Measurements from ENCODE around the gene SHCBP1L.

The SHCBP1L gene

GRCh38 chr1:182995894-182996293, 42.9 kb upstream of the SHCBP1L start:
- no peaks in the 10 kb centered on the region for H3K4me1 ChIP-seq (ENCODE audit: control insufficient read depth in 1 of 2, insufficient read depth in 1 of 2, low read depth in 1 of 2, low read length in 1 of 2)
- TF ChIP-seq CTCF (IDR thresholded peaks at IDR 0.05) = no peak
- no peak overlapping the region for H3K4me3 ChIP-seq (ENCODE audit: low read depth in 1 of 2, low read length in 1 of 2)
- no peaks in the 10 kb centered on the region for H3K36me3 ChIP-seq
- no peaks in the 10 kb centered on the region for H3K9me3 ChIP-seq
- H3K27ac ChIP-seq = no peak overlapping the region
- peaks cover 25% of the 10 kb centered on the region for H3K27me3 ChIP-seq

GRCh38 chr1:182993746-182994145, 40.8 kb upstream of the SHCBP1L start:
- H3K27ac ChIP-seq = no peak overlapping the region
- no peaks in the 10 kb centered on the region for H3K36me3 ChIP-seq
- peaks cover 20% of the 10 kb centered on the region for H3K27me3 ChIP-seq
- H3K9me3 ChIP-seq = no peaks in the 10 kb centered on the region
- TF ChIP-seq CTCF (IDR thresholded peaks at IDR 0.05) = no peak
- no peaks in the 10 kb centered on the region for H3K4me1 ChIP-seq (ENCODE audit: control insufficient read depth in 1 of 2, insufficient read depth in 1 of 2, low read depth in 1 of 2, low read length in 1 of 2)
- H3K4me3 ChIP-seq (ENCODE audit: low read depth in 1 of 2, low read length in 1 of 2) = no peak overlapping the region

GRCh38 chr1:182990413-182991144, 37.6 kb upstream of the SHCBP1L start:
- Histone ChIP-seq H3K4me1 (ENCODE audit: control insufficient read depth in 1 of 2, insufficient read depth in 1 of 2, low read depth in 1 of 2, low read length in 1 of 2) (no peaks in the 10 kb centered on the region), H3K36me3 (no peaks in the 10 kb centered on the region), H3K27me3 (peaks cover 17% of the 10 kb centered on the region), H3K9me3 (no peaks in the 10 kb centered on the region), H3K27ac (no peak overlapping the region), H3K4me3 (ENCODE audit: low read depth in 1 of 2, low read length in 1 of 2) (no peak overlapping the region)
- no peak for TF ChIP-seq CTCF (IDR thresholded peaks at IDR 0.05)

- H3K27me3 ChIP-seq = peaks cover 13% of the 10 kb centered on the region
- no peaks in the 10 kb centered on the region for H3K4me1 ChIP-seq (ENCODE audit: control insufficient read depth in 1 of 2, insufficient read depth in 1 of 2, low read depth in 1 of 2, low read length in 1 of 2)
- H3K4me3 ChIP-seq (ENCODE audit: low read depth in 1 of 2, low read length in 1 of 2) = no peak overlapping the region
- no peaks in the 10 kb centered on the region for H3K9me3 ChIP-seq
- TF ChIP-seq CTCF (IDR thresholded peaks at IDR 0.05) = no peak
- H3K36me3 ChIP-seq = no peaks in the 10 kb centered on the region
- H3K27ac ChIP-seq = no peak overlapping the region
Measured at GRCh38 chr1:182985876-182986275, 32.9 kb upstream of the SHCBP1L start.

- H3K4me1 ChIP-seq (ENCODE audit: control insufficient read depth in 1 of 2, insufficient read depth in 1 of 2, low read depth in 1 of 2, low read length in 1 of 2) = no peaks in the 10 kb centered on the region
- no peak overlapping the region for H3K27ac ChIP-seq
- no peak for TF ChIP-seq CTCF (IDR thresholded peaks at IDR 0.05)
- no peak overlapping the region for H3K4me3 ChIP-seq (ENCODE audit: low read depth in 1 of 2, low read length in 1 of 2)
- no peaks in the 10 kb centered on the region for H3K9me3 ChIP-seq
- H3K36me3 ChIP-seq = no peaks in the 10 kb centered on the region
- peaks cover 4% of the 10 kb centered on the region for H3K27me3 ChIP-seq
Measured at GRCh38 chr1:182984621-182985020, 31.7 kb upstream of the SHCBP1L start.
